SK-N-SH treated with all-trans-retinoic acid at 6 μM for 48 hours (cell line): Measurements from ENCODE around the gene ADAP1.

Source experiments
- ATAC-seq: fragments of 200-7000 bp; cut with Tn5 transposase; 3 replicates; pipeline ENCODE4 v1.9.1; 2020; ENCODE audit warnings: mild to moderate bottlenecking, moderate library complexity
- BACH2 ChIP-seq: fragments of 250-450 bp; sonication (Bioruptor Pico); IDR thresholded peaks from 2 replicates; pipeline ENCODE4 v1.9.0; 2021; ENCODE audit warnings: mild to moderate bottlenecking, borderline replicate concordance
- CSDC2 ChIP-seq: fragments of 250-450 bp; sonication (Bioruptor Pico); IDR thresholded peaks from 2 replicates; pipeline ENCODE4 v1.5.0; 2020; ENCODE audit warnings: mild to moderate bottlenecking, moderate library complexity
- ESRRG ChIP-seq: fragments of 250-450 bp; sonication (Bioruptor Pico); IDR thresholded peaks from 2 replicates; pipeline ENCODE4 v1.6.1; 2021; ENCODE audit warnings: mild to moderate bottlenecking
- GLIS3 ChIP-seq: fragments of 250-450 bp; sonication (Bioruptor Pico); IDR thresholded peaks from 2 replicates; pipeline ENCODE4 v1.5.0; 2020; ENCODE audit warnings: mild to moderate bottlenecking, moderate library complexity
- ISL1 ChIP-seq: fragments of 250-450 bp; sonication (Bioruptor Pico); IDR thresholded peaks from 2 replicates; pipeline ENCODE4 v2.1.2; 2022; ENCODE audit warnings: mild to moderate bottlenecking, moderate library complexity
- OSR1 ChIP-seq: fragments of 250-450 bp; sonication (Bioruptor Pico); IDR thresholded peaks from 2 replicates; pipeline ENCODE4 v1.8.0; 2022; ENCODE audit warnings: moderate library complexity, mild to moderate bottlenecking, inconsistent platforms
- PPARA ChIP-seq: fragments of 250-450 bp; sonication (Bioruptor Pico); IDR thresholded peaks from 2 replicates; pipeline ENCODE4 v1.5.0; 2020; ENCODE audit warnings: mild to moderate bottlenecking, borderline replicate concordance
- RARB ChIP-seq: fragments of 250-450 bp; sonication (Bioruptor Pico); IDR thresholded peaks from 2 replicates; pipeline ENCODE4 v1.8.0; 2021; ENCODE audit warnings: mild to moderate bottlenecking, moderate library complexity
- SNAI2 ChIP-seq: fragments of 250-450 bp; sonication (Bioruptor Pico); IDR thresholded peaks from 2 replicates; pipeline ENCODE4 v1.5.0; 2020; ENCODE audit warnings: mild to moderate bottlenecking, moderate library complexity
- TCF4 ChIP-seq: fragments of 250-450 bp; sonication (Bioruptor Pico); IDR thresholded peaks from 2 replicates; pipeline ENCODE4 v1.8.0; 2021; ENCODE audit warnings: mild to moderate bottlenecking, moderate library complexity, borderline replicate concordance
- TOX ChIP-seq: fragments of 250-450 bp; sonication (Bioruptor Pico); IDR thresholded peaks from 2 replicates; pipeline ENCODE4 v1.8.0; 2021; ENCODE audit warnings: mild to moderate bottlenecking, moderate library complexity, borderline replicate concordance
- ZC3H10 ChIP-seq: fragments of 250-450 bp; sonication (Bioruptor Pico); IDR thresholded peaks from 2 replicates; pipeline ENCODE4 v1.5.1; 2021; ENCODE audit warnings: mild to moderate bottlenecking, moderate library complexity
- ZFP3 ChIP-seq: fragments of 250-450 bp; sonication (Bioruptor Pico); IDR thresholded peaks from 2 replicates; pipeline ENCODE4 v1.5.0; 2020; ENCODE audit warnings: mild to moderate bottlenecking, moderate library complexity
- ZFP30 ChIP-seq: fragments of 450-650 bp; formaldehyde crosslinking; IDR thresholded peaks from 2 replicates; pipeline ENCODE4 v1.5.0; 2022; ENCODE audit warnings: mild to moderate bottlenecking, moderate library complexity
- ZNF565 ChIP-seq: fragments of 450-650 bp; formaldehyde crosslinking; conservative IDR thresholded peaks from 2 replicates; pipeline ENCODE4 v1.5.0; 2020; ENCODE audit warnings: low read depth, mild to moderate bottlenecking, moderate library complexity
- ZNF70 ChIP-seq: fragments of 450-650 bp; formaldehyde crosslinking; IDR thresholded peaks from 2 replicates; pipeline ENCODE4 v1.5.0; 2020; ENCODE audit warnings: mild to moderate bottlenecking, moderate library complexity
- ZNF8 ChIP-seq: fragments of 450-650 bp; formaldehyde crosslinking; IDR thresholded peaks from 2 replicates; pipeline ENCODE4 v1.5.0; 2020; ENCODE audit warnings: mild to moderate bottlenecking, moderate library complexity
- TF ChIP-seq, protein P1 (sequence below): fragments of 250-450 bp; sonication (Bioruptor Pico); IDR thresholded peaks from 2 replicates; pipeline ENCODE4 v1.8.0; 2021; ENCODE audit warnings: low read depth, mild to moderate bottlenecking, moderate library complexity, borderline replicate concordance
- TF ChIP-seq, protein P2 (sequence below): fragments of 250-450 bp; sonication (Bioruptor Pico); IDR thresholded peaks from 2 replicates; pipeline ENCODE4 v1.5.0; 2020; ENCODE audit warnings: mild to moderate bottlenecking, moderate library complexity
- TF ChIP-seq, protein P3 (sequence below): fragments of 250-450 bp; sonication (Bioruptor Pico); IDR thresholded peaks from 2 replicates; pipeline ENCODE4 v1.5.1; 2021; ENCODE audit warnings: mild to moderate bottlenecking, moderate library complexity
- TF ChIP-seq, protein P4 (sequence below): fragments of 250-450 bp; sonication (Bioruptor Pico); IDR thresholded peaks from 2 replicates; pipeline ENCODE4 v1.5.1; 2020; ENCODE audit warnings: low read depth, mild to moderate bottlenecking, moderate library complexity
- TF ChIP-seq, protein P5 (sequence below): fragments of 250-450 bp; sonication (Bioruptor Pico); IDR thresholded peaks from 2 replicates; pipeline ENCODE4 v1.8.0; 2020; ENCODE audit warnings: mild to moderate bottlenecking, moderate library complexity, borderline replicate concordance

The ADAP1 gene

DNA sequence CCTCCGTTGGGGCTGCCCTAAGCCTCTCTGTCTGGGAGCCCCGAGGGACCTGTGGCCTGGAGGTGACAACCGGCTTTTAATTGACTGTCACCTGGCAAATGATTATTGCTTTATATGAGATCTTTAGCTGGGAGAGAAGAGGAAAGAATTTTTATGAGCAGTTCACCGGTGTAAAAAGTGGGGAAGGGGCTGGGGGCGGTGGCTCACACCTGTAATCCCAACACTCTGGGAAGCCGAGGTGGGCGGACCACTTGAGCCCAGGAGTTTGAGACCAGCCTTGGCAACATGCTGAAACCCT is 23.5 kb upstream of the ADAP1 start:
- no peak for TF ChIP-seq TCF4 (CRISPR knock-in tag)
- TF ChIP-seq, protein P1, sequence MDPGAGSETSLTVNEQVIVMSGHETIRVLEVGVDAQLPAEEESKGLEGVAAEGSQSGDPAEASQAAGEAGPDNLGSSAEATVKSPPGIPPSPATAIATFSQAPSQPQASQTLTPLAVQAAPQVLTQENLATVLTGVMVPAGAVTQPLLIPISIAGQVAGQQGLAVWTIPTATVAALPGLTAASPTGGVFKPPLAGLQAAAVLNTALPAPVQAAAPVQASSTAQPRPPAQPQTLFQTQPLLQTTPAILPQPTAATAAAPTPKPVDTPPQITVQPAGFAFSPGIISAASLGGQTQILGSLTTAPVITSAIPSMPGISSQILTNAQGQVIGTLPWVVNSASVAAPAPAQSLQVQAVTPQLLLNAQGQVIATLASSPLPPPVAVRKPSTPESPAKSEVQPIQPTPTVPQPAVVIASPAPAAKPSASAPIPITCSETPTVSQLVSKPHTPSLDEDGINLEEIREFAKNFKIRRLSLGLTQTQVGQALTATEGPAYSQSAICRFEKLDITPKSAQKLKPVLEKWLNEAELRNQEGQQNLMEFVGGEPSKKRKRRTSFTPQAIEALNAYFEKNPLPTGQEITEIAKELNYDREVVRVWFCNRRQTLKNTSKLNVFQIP (CRISPR knock-in tag) = no peak
- TF ChIP-seq ZNF70 (CRISPR knock-in tag) = no peak
- TF ChIP-seq, protein P2, sequence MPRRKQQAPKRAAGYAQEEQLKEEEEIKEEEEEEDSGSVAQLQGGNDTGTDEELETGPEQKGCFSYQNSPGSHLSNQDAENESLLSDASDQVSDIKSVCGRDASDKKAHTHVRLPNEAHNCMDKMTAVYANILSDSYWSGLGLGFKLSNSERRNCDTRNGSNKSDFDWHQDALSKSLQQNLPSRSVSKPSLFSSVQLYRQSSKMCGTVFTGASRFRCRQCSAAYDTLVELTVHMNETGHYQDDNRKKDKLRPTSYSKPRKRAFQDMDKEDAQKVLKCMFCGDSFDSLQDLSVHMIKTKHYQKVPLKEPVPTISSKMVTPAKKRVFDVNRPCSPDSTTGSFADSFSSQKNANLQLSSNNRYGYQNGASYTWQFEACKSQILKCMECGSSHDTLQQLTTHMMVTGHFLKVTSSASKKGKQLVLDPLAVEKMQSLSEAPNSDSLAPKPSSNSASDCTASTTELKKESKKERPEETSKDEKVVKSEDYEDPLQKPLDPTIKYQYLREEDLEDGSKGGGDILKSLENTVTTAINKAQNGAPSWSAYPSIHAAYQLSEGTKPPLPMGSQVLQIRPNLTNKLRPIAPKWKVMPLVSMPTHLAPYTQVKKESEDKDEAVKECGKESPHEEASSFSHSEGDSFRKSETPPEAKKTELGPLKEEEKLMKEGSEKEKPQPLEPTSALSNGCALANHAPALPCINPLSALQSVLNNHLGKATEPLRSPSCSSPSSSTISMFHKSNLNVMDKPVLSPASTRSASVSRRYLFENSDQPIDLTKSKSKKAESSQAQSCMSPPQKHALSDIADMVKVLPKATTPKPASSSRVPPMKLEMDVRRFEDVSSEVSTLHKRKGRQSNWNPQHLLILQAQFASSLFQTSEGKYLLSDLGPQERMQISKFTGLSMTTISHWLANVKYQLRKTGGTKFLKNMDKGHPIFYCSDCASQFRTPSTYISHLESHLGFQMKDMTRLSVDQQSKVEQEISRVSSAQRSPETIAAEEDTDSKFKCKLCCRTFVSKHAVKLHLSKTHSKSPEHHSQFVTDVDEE (CRISPR knock-in tag) = no peak
- TF ChIP-seq ZC3H10 (CRISPR knock-in tag) = no peak
- no peak for TF ChIP-seq ZFP3 (CRISPR knock-in tag)
- no peak for TF ChIP-seq GLIS3 (CRISPR knock-in tag)
- TF ChIP-seq OSR1 (CRISPR knock-in tag) = no peak
- no peak for TF ChIP-seq ZNF8 (CRISPR knock-in tag)
- no peak for TF ChIP-seq ZFP30 (CRISPR knock-in tag)
- TF ChIP-seq, protein P3, sequence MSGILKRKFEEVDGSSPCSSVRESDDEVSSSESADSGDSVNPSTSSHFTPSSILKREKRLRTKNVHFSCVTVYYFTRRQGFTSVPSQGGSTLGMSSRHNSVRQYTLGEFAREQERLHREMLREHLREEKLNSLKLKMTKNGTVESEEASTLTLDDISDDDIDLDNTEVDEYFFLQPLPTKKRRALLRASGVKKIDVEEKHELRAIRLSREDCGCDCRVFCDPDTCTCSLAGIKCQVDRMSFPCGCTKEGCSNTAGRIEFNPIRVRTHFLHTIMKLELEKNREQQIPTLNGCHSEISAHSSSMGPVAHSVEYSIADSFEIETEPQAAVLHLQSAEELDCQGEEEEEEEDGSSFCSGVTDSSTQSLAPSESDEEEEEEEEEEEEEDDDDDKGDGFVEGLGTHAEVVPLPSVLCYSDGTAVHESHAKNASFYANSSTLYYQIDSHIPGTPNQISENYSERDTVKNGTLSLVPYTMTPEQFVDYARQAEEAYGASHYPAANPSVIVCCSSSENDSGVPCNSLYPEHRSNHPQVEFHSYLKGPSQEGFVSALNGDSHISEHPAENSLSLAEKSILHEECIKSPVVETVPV (CRISPR knock-in tag) = no peak
- no peak for TF ChIP-seq RARB (CRISPR knock-in tag)
- no peak for TF ChIP-seq ESRRG (CRISPR knock-in tag)
- TF ChIP-seq BACH2 (CRISPR knock-in tag) = no peak
- no peak for TF ChIP-seq SNAI2 (CRISPR knock-in tag)
- TF ChIP-seq, protein P4, sequence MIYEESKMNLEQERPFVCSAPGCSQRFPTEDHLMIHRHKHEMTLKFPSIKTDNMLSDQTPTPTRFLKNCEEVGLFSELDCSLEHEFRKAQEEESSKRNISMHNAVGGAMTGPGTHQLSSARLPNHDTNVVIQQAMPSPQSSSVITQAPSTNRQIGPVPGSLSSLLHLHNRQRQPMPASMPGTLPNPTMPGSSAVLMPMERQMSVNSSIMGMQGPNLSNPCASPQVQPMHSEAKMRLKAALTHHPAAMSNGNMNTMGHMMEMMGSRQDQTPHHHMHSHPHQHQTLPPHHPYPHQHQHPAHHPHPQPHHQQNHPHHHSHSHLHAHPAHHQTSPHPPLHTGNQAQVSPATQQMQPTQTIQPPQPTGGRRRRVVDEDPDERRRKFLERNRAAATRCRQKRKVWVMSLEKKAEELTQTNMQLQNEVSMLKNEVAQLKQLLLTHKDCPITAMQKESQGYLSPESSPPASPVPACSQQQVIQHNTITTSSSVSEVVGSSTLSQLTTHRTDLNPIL (CRISPR knock-in tag) = no peak
- TF ChIP-seq TOX (CRISPR knock-in tag) = no peak
- no peak for TF ChIP-seq ISL1
- TF ChIP-seq ZNF565 (CRISPR knock-in tag) = no peak
- no peak for TF ChIP-seq PPARA (CRISPR knock-in tag)
- TF ChIP-seq, all 23 proteins: peak for 0
- no peak for ATAC-seq

DNA sequence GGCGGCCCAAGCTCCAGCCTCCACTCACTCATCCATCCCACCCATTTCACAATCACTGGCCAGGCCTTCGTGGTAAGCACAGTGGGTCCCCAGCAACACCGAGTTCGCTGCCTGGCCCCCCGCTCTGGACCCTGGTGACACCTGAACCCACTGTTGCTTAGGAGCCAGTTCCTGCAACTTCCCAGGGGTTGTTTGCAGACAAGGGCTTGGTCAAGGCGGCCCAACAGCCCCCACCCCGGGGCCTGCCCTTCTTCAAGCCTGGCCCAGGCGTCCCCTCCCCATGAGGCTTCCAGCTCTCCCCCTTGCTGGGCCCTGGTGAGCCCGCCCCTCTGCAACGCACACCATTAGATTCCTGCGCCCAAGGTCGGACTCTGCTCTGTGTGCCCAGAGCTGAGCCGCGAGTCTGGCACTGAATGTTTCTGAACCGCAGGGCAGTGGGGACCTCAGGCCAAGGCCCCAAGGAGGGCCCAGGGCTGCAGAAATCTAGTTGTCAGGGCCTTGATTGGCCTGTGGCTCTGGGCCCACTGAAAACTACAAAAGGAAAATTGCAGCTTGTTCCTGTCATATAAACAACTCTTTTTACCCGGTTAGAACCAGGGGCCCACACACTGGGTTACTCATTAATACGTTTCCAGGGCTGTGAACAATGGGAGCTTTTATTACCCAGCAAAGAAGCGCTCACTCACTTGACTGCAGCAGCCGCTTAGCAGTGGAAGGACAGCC is 23.0 kb upstream of the ADAP1 start:
- TF ChIP-seq, protein P1 (CRISPR knock-in tag) = no peak
- TF ChIP-seq, protein P3 (CRISPR knock-in tag) = no peak
- TF ChIP-seq ZFP30 (CRISPR knock-in tag) (no peak), RARB (CRISPR knock-in tag) (no peak), ISL1 (no peak), TCF4 (CRISPR knock-in tag) (no peak), OSR1 (CRISPR knock-in tag) (no peak), ZC3H10 (CRISPR knock-in tag) (no peak), TOX (CRISPR knock-in tag) (no peak), CSDC2 (CRISPR knock-in tag) (no peak), GLIS3 (CRISPR knock-in tag) (no peak), ZFP3 (CRISPR knock-in tag) (no peak), ZNF8 (CRISPR knock-in tag) (no peak)
- TF ChIP-seq, protein P5, sequence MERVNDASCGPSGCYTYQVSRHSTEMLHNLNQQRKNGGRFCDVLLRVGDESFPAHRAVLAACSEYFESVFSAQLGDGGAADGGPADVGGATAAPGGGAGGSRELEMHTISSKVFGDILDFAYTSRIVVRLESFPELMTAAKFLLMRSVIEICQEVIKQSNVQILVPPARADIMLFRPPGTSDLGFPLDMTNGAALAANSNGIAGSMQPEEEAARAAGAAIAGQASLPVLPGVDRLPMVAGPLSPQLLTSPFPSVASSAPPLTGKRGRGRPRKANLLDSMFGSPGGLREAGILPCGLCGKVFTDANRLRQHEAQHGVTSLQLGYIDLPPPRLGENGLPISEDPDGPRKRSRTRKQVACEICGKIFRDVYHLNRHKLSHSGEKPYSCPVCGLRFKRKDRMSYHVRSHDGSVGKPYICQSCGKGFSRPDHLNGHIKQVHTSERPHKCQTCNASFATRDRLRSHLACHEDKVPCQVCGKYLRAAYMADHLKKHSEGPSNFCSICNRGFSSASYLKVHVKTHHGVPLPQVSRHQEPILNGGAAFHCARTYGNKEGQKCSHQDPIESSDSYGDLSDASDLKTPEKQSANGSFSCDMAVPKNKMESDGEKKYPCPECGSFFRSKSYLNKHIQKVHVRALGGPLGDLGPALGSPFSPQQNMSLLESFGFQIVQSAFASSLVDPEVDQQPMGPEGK = no peak
- no peak for ATAC-seq
